GM23338 (cell line): ENCODE measurements around the gene CXCL9. TPM values are rescaled to one million over a fixed set of nuclear protein-coding genes. Genes with fewer than 3 reads are reported as not detected.

ENCODE experiments used
- ATAC-seq: fragments of 200-7000 bp; cut with Tn5 transposase; 3 replicates; pipeline ENCODE4 v1.9.1; 2020
- DNase-seq: peaks from one replicate; pipeline ENCODE4 v3.0.0-alpha.2; 2015; ENCODE audit warnings: low spot score
- H2AFZ ChIP-seq: fragments of 200-600 bp; sonication (generic); 2 replicates; pipeline ENCODE4 v1.8.0; 2016; ENCODE audit warnings: antibody characterized with exemption, mild to moderate bottlenecking, moderate library complexity
- H3F3A ChIP-seq: fragments of 200-600 bp; sonication (generic); replicated peaks from 2 replicates; pipeline ENCODE4 v1.8.0; 2017; ENCODE audit warnings: antibody characterized with exemption, mixed run types, low read depth
- H3K27ac ChIP-seq: fragments of 200-600 bp; sonication (generic); 2 replicates; pipeline ENCODE4 v1.6.1; 2016; ENCODE audit warnings: low read depth
- H3K27me3 ChIP-seq: fragments of 200-600 bp; sonication (generic); 2 replicates; pipeline ENCODE4 v1.8.0; 2016; ENCODE audit warnings: mild to moderate bottlenecking, mixed run types, moderate library complexity; ENCODE audit not compliant: insufficient read depth
- H3K36me3 ChIP-seq: fragments of 200-600 bp; sonication (generic); 2 replicates; pipeline ENCODE4 v1.8.0; 2016; ENCODE audit warnings: mild to moderate bottlenecking; ENCODE audit not compliant: insufficient read depth
- H3K4me1 ChIP-seq: fragments of 200-600 bp; sonication (generic); 2 replicates; pipeline ENCODE4 v1.8.0; 2016; ENCODE audit warnings: mild to moderate bottlenecking, moderate library complexity; ENCODE audit not compliant: insufficient read depth
- H3K4me2 ChIP-seq: fragments of 200-600 bp; sonication (generic); 2 replicates; pipeline ENCODE4 v1.7.1; 2017; ENCODE audit warnings: mixed run types
- H3K4me3 ChIP-seq: fragments of 200-600 bp; sonication (generic); 2 replicates; pipeline ENCODE4 v1.6.1; 2016; ENCODE audit warnings: mixed run types
- H3K79me2 ChIP-seq: fragments of 200-600 bp; sonication (generic); replicated peaks from 2 replicates; pipeline ENCODE4 v1.8.0; 2017; ENCODE audit warnings: mild to moderate bottlenecking; ENCODE audit not compliant: insufficient read depth
- H3K9me2 ChIP-seq: fragments of 200-600 bp; sonication (generic); 2 replicates; pipeline ENCODE4 v1.8.0; 2017; ENCODE audit not compliant: insufficient read depth
- H4K20me1 ChIP-seq: fragments of 200-600 bp; sonication (generic); replicated peaks from 2 replicates; pipeline ENCODE4 v1.8.0; 2017; ENCODE audit warnings: mild to moderate bottlenecking; ENCODE audit not compliant: insufficient read depth
- H3K27ac Mint-ChIP-seq: 2 replicates; pipeline ENCODE4 v1.8.0; 2020; ENCODE audit warnings: inconsistent platforms, mild to moderate bottlenecking, moderate library complexity, mixed read lengths
- H3K27me3 Mint-ChIP-seq: 3 replicates; pipeline ENCODE4 v1.8.0; 2022; ENCODE audit warnings: low read depth, mild to moderate bottlenecking, moderate library complexity, mixed read lengths, inconsistent platforms; ENCODE audit not compliant: insufficient read depth, poor library complexity
- H3K36me3 Mint-ChIP-seq: 3 replicates; pipeline ENCODE4 v1.8.0; 2021; ENCODE audit warnings: low read depth, mild to moderate bottlenecking, inconsistent platforms, moderate library complexity, mixed read lengths
- H3K4me1 Mint-ChIP-seq: 3 replicates; pipeline ENCODE4 v1.8.0; 2020; ENCODE audit warnings: mild to moderate bottlenecking, inconsistent platforms, mixed read lengths
- H3K4me3 Mint-ChIP-seq: 3 replicates; pipeline ENCODE4 v1.8.0; 2021; ENCODE audit warnings: moderate library complexity, mild to moderate bottlenecking, inconsistent platforms, mixed read lengths
- H3K9me3 Mint-ChIP-seq: 3 replicates; pipeline ENCODE4 v1.8.0; 2020; ENCODE audit warnings: moderate library complexity, mild to moderate bottlenecking, inconsistent platforms, mixed read lengths
- CREB1 ChIP-seq: fragments of 250-450 bp; sonication (Bioruptor Pico); IDR thresholded peaks from 2 replicates; pipeline ENCODE4 v1.5.0; 2020; ENCODE audit warnings: low read depth, mild to moderate bottlenecking, moderate library complexity
- EZH2 ChIP-seq: fragments of 200-600 bp; sonication (generic); IDR thresholded peaks from one replicate; pipeline ENCODE4 v1.8.0; 2017; ENCODE audit warnings: antibody characterized with exemption, mild to moderate bottlenecking, low read depth; ENCODE audit not compliant: unreplicated experiment
- EZH2phosphoT487 ChIP-seq: fragments of 200-600 bp; sonication (generic); IDR thresholded peaks from one replicate; pipeline ENCODE4 v1.8.1; 2018; ENCODE audit warnings: antibody characterized with exemption; ENCODE audit not compliant: unreplicated experiment
- ZNF114 ChIP-seq: fragments of 250-450 bp; sonication (Bioruptor Pico); IDR thresholded peaks from 2 replicates; pipeline ENCODE4 v1.5.0; 2020; ENCODE audit warnings: mild to moderate bottlenecking, moderate library complexity
- ZNF331 ChIP-seq: fragments of 250-450 bp; sonication (Bioruptor Pico); IDR thresholded peaks from 2 replicates; pipeline ENCODE4 v1.5.0; 2020; ENCODE audit warnings: low read depth, mild to moderate bottlenecking, moderate library complexity
- polyA plus RNA-seq: library from polyadenylated mRNA; unstranded; fragments of >200 nt; fragmentation: Nextera tagmentation; extraction: Ambion mirVana; gene quantifications from 2 replicates; pipeline ENCODE4 v1.2.1, GENCODE V29; 2016
- total RNA-seq: library from RNA; depleted of rRNA; stranded (reverse); fragments of >200 nt; shearing (Covaris generic); gene quantifications from 2 replicates; pipeline ENCODE4 v1.2.3, GENCODE V29; 2014
- TF ChIP-seq, protein P1 (sequence below), 2 experiments: fragments of 200-600 bp in 1 of 2; sonication (generic) in 1 of 2; conservative IDR thresholded peaks; 2 replicates each; pipeline versions ENCODE4 v1.5.1 to v1.6.1; 2016 to 2017; ENCODE audit warnings: antibody characterized with exemption in 2 of 2, low read depth in 2 of 2, mild to moderate bottlenecking in 2 of 2, moderate library complexity in 1 of 2
- TF ChIP-seq, protein P2 (sequence below): fragments of 250-450 bp; sonication (Bioruptor Pico); IDR thresholded peaks from 2 replicates; pipeline ENCODE4 v1.5.0; 2020; ENCODE audit warnings: mild to moderate bottlenecking, moderate library complexity
- TF ChIP-seq, protein P3 (sequence below): IDR thresholded peaks from 2 replicates; pipeline ENCODE4 v1.6.1; 2016; ENCODE audit warnings: antibody characterized with exemption

Gene CXCL9
- total and polyA plus RNA-seq, 2 experiments from 2014 or later, result not detected

DNA sequence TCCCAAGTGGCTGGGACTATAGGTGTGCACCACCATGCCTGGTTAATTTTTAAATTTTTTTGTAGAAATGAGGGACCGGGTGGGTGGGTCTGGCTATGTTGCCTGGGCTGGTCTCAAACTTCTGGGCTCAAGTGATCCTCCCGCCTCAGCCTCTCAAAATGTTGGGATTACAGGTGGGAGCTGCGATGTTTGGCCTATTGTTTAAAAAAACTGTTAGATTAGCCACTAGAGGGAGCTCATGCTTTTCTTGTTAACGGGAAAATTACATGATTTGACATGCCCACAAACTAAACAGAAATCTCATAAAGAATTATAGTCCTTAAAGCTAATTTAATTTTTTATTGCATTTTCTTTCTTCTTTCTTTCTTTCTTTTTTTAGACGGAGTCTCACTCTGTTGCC lies 11.6 kb downstream of the CXCL9 start:
- H3K4me1 Mint-ChIP-seq, result no peaks in the 10 kb centered on the region
- H3K36me3 Mint-ChIP-seq, result no peaks in the 10 kb centered on the region
- Histone ChIP-seq H3K4me2 (no peak overlapping the region), H3K9me2 (no peaks in the 10 kb centered on the region), H3K36me3 (no peaks in the 10 kb centered on the region), H2AFZ (peak overlapping the region; percentile 57; the same call in 1 of the 2 replicates), H3K27ac (no peak overlapping the region), H4K20me1 (no peaks in the 10 kb centered on the region), H3K79me2 (peaks cover under 1% of the 10 kb centered on the region; the same call in 1 of the 2 replicates), H3K27me3 (no peaks in the 10 kb centered on the region; the same call in 1 of the 2 replicates), H3F3A (no peaks in the 10 kb centered on the region), H3K4me3 (no peak overlapping the region), H3K4me1 (no peaks in the 10 kb centered on the region)
- H3K27me3 Mint-ChIP-seq, result peaks cover 4% of the 10 kb centered on the region
- H3K9me3 Mint-ChIP-seq, result no peaks in the 10 kb centered on the region
- H3K27ac Mint-ChIP-seq, result no peak overlapping the region
- H3K4me3 Mint-ChIP-seq, result no peak overlapping the region
- peak; percentile 88 for DNase-seq
- ATAC-seq, result peak; percentile 27
- TF ChIP-seq, protein P1, sequence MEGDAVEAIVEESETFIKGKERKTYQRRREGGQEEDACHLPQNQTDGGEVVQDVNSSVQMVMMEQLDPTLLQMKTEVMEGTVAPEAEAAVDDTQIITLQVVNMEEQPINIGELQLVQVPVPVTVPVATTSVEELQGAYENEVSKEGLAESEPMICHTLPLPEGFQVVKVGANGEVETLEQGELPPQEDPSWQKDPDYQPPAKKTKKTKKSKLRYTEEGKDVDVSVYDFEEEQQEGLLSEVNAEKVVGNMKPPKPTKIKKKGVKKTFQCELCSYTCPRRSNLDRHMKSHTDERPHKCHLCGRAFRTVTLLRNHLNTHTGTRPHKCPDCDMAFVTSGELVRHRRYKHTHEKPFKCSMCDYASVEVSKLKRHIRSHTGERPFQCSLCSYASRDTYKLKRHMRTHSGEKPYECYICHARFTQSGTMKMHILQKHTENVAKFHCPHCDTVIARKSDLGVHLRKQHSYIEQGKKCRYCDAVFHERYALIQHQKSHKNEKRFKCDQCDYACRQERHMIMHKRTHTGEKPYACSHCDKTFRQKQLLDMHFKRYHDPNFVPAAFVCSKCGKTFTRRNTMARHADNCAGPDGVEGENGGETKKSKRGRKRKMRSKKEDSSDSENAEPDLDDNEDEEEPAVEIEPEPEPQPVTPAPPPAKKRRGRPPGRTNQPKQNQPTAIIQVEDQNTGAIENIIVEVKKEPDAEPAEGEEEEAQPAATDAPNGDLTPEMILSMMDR (conservative IDR thresholded peaks at IDR 0.05; ENCODE audit: low read depth in 2 of 2), result peak; percentile 76 to 79
- TF ChIP-seq, protein P2, sequence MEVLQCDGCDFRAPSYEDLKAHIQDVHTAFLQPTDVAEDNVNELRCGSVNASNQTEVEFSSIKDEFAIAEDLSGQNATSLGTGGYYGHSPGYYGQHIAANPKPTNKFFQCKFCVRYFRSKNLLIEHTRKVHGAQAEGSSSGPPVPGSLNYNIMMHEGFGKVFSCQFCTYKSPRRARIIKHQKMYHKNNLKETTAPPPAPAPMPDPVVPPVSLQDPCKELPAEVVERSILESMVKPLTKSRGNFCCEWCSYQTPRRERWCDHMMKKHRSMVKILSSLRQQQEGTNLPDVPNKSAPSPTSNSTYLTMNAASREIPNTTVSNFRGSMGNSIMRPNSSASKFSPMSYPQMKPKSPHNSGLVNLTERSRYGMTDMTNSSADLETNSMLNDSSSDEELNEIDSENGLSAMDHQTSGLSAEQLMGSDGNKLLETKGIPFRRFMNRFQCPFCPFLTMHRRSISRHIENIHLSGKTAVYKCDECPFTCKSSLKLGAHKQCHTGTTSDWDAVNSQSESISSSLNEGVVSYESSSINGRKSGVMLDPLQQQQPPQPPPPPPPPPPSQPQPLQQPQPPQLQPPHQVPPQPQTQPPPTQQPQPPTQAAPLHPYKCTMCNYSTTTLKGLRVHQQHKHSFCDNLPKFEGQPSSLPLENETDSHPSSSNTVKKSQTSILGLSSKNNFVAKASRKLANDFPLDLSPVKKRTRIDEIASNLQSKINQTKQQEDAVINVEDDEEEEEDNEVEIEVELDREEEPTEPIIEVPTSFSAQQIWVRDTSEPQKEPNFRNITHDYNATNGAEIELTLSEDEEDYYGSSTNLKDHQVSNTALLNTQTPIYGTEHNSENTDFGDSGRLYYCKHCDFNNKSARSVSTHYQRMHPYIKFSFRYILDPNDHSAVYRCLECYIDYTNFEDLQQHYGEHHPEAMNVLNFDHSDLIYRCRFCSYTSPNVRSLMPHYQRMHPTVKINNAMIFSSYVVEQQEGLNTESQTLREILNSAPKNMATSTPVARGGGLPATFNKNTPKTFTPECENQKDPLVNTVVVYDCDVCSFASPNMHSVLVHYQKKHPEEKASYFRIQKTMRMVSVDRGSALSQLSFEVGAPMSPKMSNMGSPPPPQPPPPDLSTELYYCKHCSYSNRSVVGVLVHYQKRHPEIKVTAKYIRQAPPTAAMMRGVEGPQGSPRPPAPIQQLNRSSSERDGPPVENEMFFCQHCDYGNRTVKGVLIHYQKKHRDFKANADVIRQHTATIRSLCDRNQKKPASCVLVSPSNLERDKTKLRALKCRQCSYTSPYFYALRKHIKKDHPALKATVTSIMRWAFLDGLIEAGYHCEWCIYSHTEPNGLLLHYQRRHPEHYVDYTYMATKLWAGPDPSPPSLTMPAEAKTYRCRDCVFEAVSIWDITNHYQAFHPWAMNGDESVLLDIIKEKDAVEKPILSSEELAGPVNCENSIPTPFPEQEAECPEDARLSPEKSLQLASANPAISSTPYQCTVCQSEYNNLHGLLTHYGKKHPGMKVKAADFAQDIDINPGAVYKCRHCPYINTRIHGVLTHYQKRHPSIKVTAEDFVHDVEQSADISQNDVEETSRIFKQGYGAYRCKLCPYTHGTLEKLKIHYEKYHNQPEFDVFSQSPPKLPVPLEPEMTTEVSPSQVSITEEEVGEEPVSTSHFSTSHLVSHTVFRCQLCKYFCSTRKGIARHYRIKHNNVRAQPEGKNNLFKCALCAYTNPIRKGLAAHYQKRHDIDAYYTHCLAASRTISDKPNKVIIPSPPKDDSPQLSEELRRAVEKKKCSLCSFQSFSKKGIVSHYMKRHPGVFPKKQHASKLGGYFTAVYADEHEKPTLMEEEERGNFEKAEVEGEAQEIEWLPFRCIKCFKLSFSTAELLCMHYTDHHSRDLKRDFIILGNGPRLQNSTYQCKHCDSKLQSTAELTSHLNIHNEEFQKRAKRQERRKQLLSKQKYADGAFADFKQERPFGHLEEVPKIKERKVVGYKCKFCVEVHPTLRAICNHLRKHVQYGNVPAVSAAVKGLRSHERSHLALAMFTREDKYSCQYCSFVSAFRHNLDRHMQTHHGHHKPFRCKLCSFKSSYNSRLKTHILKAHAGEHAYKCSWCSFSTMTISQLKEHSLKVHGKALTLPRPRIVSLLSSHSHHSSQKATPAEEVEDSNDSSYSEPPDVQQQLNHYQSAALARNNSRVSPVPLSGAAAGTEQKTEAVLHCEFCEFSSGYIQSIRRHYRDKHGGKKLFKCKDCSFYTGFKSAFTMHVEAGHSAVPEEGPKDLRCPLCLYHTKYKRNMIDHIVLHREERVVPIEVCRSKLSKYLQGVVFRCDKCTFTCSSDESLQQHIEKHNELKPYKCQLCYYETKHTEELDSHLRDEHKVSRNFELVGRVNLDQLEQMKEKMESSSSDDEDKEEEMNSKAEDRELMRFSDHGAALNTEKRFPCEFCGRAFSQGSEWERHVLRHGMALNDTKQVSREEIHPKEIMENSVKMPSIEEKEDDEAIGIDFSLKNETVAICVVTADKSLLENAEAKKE, result no peak

DNA sequence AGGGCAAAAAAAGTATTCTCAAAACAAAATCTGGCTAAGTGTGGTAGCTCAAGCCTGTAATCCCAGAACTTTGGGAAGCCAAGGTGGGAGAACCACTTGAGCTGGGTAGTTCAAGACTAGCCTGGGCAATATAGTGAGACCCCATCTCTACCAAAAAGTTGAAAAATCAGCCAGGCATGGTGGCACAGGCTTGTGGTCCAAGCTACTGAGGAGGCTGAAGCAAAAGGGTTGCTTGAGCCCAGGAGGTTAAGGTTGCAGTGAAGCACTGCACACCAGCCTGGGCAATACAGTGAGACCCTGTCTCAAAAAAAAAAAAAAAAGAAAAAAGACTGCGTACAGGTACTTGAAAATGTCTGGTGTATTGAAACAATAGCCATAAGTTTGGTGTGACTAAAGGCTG lies 14.8 kb downstream of the CXCL9 start:
- no peaks in the 10 kb centered on the region; the same call in 1 of the 3 replicates for H3K36me3 Mint-ChIP-seq
- no peak overlapping the region for H3K4me3 ChIP-seq
- no peak overlapping the region for H3K4me2 ChIP-seq
- peaks cover 24% of the 10 kb centered on the region; the same call in 1 of the 2 replicates for H4K20me1 ChIP-seq
- H3K9me2 ChIP-seq, result no peaks in the 10 kb centered on the region
- no peak overlapping the region for H3K27ac ChIP-seq
- ATAC-seq (no peak), DNase-seq (no peak)
- H3K27me3 Mint-ChIP-seq, result no peaks in the 10 kb centered on the region
- no peak overlapping the region for H2AFZ ChIP-seq
- peaks cover 7% of the 10 kb centered on the region for H3K4me1 ChIP-seq
- H3K4me1 Mint-ChIP-seq, result peaks cover 11% of the 10 kb centered on the region
- no peaks in the 10 kb centered on the region for H3K36me3 ChIP-seq
- H3K4me3 Mint-ChIP-seq, result no peak overlapping the region
- no peaks in the 10 kb centered on the region for H3K9me3 Mint-ChIP-seq
- H3K27ac Mint-ChIP-seq, result no peak overlapping the region
- no peaks in the 10 kb centered on the region for H3F3A ChIP-seq
- no peaks in the 10 kb centered on the region; the same call in 1 of the 2 replicates for H3K27me3 ChIP-seq
- peaks cover 33% of the 10 kb centered on the region for H3K79me2 ChIP-seq
- TF ChIP-seq, protein P1 (conservative IDR thresholded peaks at IDR 0.05; ENCODE audit: low read depth in 2 of 2), result no peak
- TF ChIP-seq CREB1, result no peak
- no peak for TF ChIP-seq ZNF331 (CRISPR knock-in tag)
- no peak for TF ChIP-seq EZH2
- no peak for TF ChIP-seq EZH2phosphoT487
- TF ChIP-seq, protein P3, sequence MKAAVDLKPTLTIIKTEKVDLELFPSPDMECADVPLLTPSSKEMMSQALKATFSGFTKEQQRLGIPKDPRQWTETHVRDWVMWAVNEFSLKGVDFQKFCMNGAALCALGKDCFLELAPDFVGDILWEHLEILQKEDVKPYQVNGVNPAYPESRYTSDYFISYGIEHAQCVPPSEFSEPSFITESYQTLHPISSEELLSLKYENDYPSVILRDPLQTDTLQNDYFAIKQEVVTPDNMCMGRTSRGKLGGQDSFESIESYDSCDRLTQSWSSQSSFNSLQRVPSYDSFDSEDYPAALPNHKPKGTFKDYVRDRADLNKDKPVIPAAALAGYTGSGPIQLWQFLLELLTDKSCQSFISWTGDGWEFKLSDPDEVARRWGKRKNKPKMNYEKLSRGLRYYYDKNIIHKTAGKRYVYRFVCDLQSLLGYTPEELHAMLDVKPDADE, result no peak
- no peak for TF ChIP-seq ZNF114 (CRISPR knock-in tag)
